Placental epithelial cell (primary cell): ENCODE measurements around the gene IPP. TPM values are rescaled to one million over a fixed set of nuclear protein-coding genes. Genes with fewer than 3 reads are reported as not detected.

ENCODE experiments used
- total RNA-seq: library from RNA; depleted of rRNA; stranded (reverse); fragments of >200 nt; gene quantifications from 2 replicates; pipeline ENCODE4 v1.2.3, GENCODE V29; 2012

Gene IPP
- total RNA-seq = 6.2 and 12.6 TPM in 2 replicates

DNA sequence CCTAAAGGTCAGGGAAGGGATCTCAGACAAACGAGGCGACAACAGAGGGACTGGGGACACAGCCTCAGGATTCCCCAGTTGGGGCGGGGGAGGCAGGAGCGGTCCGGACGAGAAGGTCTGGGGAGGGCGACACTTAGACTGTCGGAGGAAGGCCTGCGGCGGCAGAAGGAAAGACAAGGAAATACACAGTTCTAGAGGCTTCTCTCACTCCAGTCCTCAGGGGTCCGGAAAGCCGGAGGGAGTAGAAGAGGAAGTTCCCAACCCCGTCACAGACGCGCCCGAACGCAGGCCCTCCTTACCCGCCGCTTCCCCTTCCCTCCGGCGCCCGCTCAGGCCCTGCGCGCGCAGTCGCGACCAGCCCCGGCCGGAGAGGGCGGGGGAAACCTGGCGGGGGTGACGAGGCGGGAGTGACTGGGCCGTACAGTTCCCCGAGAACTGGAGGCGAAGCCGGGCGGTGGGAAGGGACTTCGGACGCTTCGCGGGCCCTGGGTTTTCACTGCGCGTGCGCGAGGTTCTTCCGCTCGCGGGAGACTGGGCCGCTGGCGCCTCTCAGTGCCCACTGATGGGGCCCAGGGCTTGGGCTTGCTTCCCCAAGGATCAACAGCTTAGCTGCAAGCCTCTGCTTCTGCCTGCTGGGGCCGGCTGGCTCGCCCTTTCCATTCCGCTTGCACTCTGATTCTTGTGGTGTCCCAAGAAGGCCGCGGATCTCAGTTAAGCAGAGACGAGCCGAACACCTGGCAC is at the start of gene IPP:
IPP (minus strand) TSS at position 356 of the 741 bp plus-strand sequence. CDS start 4,242 bp downstream, outside the sequence.

GRCh38 chr1:45687754-45688740 is 62.4 kb downstream of the IPP start, which contains the start of gene TMEM69:
TMEM69 (plus strand) TSS chr1:45688181; CDS start chr1:45691069, 2,888 bp downstream.

GRCh38 chr1:45686288-45687013 is 64.0 kb downstream of the IPP start, which contains the start of gene GPBP1L1:
GPBP1L1 (minus strand) TSS chr1:45686533; CDS start chr1:45659087, 27,446 bp downstream.

Other genes with a start within 250 kb of the IPP start
- gene PRDX1, start 228.8 kb downstream of the IPP start, total RNA-seq = 305 and 686 TPM in 2 replicates
- 108 and 120 TPM in 2 replicates for gene AKR1A1, start 199.8 kb downstream of the IPP start, total RNA-seq
- gene NASP, start 166.6 kb downstream of the IPP start, total RNA-seq = 35.1 and 68.3 TPM in 2 replicates
- 2.4 and 2.6 TPM in 2 replicates for gene CCDC17, start 126.6 kb downstream of the IPP start, total RNA-seq
- gene GPBP1L1, start 64.1 kb downstream of the IPP start, total RNA-seq = 90.8 and 96.2 TPM in 2 replicates
- gene TMEM69, start 62.5 kb downstream of the IPP start, total RNA-seq = 8.6 and 17.8 TPM in 2 replicates
- gene MAST2, start 53.0 kb upstream of the IPP start, total RNA-seq = 21.9 and 39.7 TPM in 2 replicates